Cardiac fibroblast (primary cell): Measurements from ENCODE around the gene KIRREL3.

ENCODE experiments used
- DNase-seq, 2 donors: peaks; one replicate each; pipeline versions ENCODE4 v3.0.0 to v3.0.0-alpha.2; 2010; ENCODE audit warnings: low read depth in 2 of 2
- H3K4me3 ChIP-seq, 2 donors: replicated peaks in 1 of 2; 1 replicate in 1 of 2; 2 replicates in 1 of 2; pipeline ENCODE4 v1.5.1; 2011; ENCODE audit warnings: low read depth in 2 of 2, low read length in 2 of 2, mild to moderate bottlenecking in 2 of 2, moderate library complexity in 1 of 2
- CTCF ChIP-seq: IDR thresholded peaks from one replicate; pipeline ENCODE4 v1.5.1; 2011; ENCODE audit warnings: low read depth, mild to moderate bottlenecking, low read length, inconsistent platforms

Gene KIRREL3

GRCh38 chr11:126433989-126434949 is 566.3 kb downstream of the KIRREL3 start:
- TF ChIP-seq CTCF: no peak
- no peak for DNase-seq
- no peak overlapping the region for H3K4me3 ChIP-seq

GRCh38 chr11:126433244-126433846 is 567.2 kb downstream of the KIRREL3 start:
- no peak overlapping the region for H3K4me3 ChIP-seq
- TF ChIP-seq CTCF: no peak
- no peak for DNase-seq

- no peak for DNase-seq
- H3K4me3 ChIP-seq: no peak overlapping the region
- TF ChIP-seq CTCF: no peak
Measured at GRCh38 chr11:126432525-126432924, 568.0 kb downstream of the KIRREL3 start.

- no peak overlapping the region for H3K4me3 ChIP-seq
- no peak for DNase-seq
- no peak for TF ChIP-seq CTCF
Measured at GRCh38 chr11:126432065-126432461, 568.5 kb downstream of the KIRREL3 start.

GRCh38 chr11:126431401-126432064 is 569.0 kb downstream of the KIRREL3 start:
- no peak for TF ChIP-seq CTCF
- H3K4me3 ChIP-seq: no peak overlapping the region
- DNase-seq: peak; percentile 80 to 84

GRCh38 chr11:126430581-126431335 is 569.8 kb downstream of the KIRREL3 start:
- no peak for TF ChIP-seq CTCF
- H3K4me3 ChIP-seq: no peak overlapping the region
- DNase-seq: no peak
